Fibroblast of pulmonary artery (primary cell): ENCODE results near the gene NDUFAF8.
A peak's percentile ranks its signal among the peaks of the same experiment; 100 is the strongest.

ENCODE experiments used
- DNase-seq: peaks from one replicate; pipeline ENCODE4 v3.0.0-alpha.2; 2010; ENCODE audit warnings: low read depth
- H3K4me3 ChIP-seq: replicated peaks from 2 replicates; pipeline ENCODE4 v1.5.1; 2011; ENCODE audit warnings: low read depth, mild to moderate bottlenecking, control low read depth, low read length, moderate library complexity
- TF ChIP-seq, protein P1 (sequence below): IDR thresholded peaks from 2 replicates; pipeline ENCODE4 v1.5.1; 2011; ENCODE audit warnings: mild to moderate bottlenecking, control low read depth, low read length, inconsistent platforms; ENCODE audit errors: missing control alignments

The NDUFAF8 gene

DNA sequence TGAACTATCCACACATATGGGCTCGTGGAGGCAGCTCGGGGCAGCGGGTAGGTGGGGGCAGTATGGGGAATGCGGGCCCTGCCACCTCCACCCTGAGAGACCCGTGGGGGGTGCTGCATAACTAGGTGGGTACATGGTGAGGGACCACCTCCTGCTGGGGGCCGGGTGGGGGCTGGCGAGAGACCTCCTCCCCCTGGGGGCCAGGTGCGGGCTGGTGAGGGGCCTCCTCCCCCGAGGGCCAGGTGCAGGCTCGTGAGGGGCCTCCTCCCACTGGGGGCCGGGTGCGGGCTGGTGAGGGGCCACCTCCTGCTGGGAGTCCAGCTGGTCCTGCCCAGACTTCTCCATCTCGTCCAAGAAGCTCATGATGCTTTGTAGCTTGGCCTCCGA, 41.7 kb upstream of the NDUFAF8 start:
- TF ChIP-seq, protein P1, sequence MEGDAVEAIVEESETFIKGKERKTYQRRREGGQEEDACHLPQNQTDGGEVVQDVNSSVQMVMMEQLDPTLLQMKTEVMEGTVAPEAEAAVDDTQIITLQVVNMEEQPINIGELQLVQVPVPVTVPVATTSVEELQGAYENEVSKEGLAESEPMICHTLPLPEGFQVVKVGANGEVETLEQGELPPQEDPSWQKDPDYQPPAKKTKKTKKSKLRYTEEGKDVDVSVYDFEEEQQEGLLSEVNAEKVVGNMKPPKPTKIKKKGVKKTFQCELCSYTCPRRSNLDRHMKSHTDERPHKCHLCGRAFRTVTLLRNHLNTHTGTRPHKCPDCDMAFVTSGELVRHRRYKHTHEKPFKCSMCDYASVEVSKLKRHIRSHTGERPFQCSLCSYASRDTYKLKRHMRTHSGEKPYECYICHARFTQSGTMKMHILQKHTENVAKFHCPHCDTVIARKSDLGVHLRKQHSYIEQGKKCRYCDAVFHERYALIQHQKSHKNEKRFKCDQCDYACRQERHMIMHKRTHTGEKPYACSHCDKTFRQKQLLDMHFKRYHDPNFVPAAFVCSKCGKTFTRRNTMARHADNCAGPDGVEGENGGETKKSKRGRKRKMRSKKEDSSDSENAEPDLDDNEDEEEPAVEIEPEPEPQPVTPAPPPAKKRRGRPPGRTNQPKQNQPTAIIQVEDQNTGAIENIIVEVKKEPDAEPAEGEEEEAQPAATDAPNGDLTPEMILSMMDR, result no peak
- no peak overlapping the region for H3K4me3 ChIP-seq
- DNase-seq, result no peak

DNA sequence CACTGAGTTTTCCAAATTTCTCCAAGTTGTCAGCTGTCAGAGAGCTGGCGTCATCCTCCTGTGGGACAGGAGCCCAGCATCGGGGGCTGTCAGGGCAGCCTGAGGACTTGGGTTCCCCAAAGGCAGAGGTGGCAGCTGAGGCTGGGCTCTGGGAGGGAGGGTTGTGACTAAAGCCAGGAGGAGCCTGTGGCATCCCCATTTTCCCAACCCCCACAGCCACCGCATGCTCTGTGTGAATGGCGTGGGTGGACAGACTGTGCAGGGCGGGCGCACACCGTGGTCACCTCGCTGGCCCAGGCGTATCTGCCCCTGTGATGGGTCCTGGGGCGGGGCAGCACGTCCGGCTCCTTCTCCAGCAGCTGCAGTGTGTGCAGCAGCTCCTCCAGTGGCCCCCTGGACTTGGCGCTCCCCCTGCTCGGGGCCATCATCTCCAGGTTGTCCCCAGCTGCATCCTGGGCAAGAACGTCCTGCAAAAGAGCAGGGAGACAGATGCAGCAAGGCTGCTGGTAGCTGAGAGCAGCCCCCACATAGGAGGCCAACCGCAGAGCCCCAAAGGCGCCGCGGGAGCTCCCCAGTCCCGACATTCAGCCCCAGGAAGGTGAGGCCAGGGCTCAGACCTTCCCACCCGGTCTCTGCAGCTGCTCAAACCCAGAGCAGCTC, 41.2 kb upstream of the NDUFAF8 start:
- TF ChIP-seq, protein P1, result no peak
- no peak for DNase-seq
- H3K4me3 ChIP-seq, result no peak overlapping the region

DNA sequence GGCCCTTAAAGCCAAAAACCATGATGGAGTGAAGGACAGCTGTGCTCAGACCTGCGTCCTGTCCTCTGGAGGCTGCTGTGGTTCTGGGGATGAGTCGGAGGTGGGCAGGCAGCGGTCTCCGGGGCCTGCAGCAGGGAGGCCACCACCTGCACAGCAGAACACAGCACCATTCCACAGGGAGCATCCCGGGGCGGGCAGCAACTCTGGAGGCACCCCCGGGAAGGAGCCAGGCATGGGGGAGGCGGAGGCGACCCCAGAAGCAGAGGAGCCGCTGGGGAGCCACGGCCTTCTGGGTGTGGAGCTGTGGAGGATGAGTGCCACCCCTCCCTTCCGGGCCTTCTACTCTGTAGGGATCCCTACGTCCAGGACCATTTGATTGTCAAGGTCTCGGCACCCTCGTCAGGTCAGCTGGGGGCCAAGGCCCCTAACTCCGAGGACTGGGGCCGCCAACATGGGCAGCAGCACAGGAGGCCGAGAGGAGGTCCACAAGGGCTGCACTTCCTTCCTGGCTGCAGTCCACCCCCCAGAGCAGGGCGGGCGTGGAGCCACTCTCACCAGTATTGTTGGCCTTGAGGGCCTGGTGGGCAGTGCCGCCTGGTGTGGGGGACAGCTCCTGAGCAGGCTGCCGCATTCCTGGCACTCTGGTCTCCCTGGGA, 40.2 kb upstream of the NDUFAF8 start:
- TF ChIP-seq, protein P1, result no peak
- H3K4me3 ChIP-seq, result no peak overlapping the region
- DNase-seq, result no peak

DNA sequence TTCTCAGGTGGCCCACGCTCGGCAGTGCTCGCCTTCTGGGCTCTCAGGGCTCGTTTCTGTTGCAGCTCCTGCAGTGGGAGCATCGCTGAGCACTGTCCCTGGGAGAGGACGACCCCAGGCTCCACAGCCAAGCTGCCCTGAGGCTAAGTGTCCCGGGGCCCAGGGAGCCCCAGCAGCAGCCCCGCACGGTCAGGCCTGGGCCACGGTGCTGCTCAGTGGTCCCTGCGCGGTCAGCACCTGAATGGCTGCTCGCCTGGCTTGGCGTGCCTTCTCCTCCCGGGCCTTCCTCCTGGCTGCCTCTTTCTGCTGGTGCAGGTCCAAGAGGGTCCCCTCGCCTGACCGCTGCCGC, 39.7 kb upstream of the NDUFAF8 start:
- DNase-seq, result no peak
- no peak overlapping the region for H3K4me3 ChIP-seq
- TF ChIP-seq, protein P1, result no peak

DNA sequence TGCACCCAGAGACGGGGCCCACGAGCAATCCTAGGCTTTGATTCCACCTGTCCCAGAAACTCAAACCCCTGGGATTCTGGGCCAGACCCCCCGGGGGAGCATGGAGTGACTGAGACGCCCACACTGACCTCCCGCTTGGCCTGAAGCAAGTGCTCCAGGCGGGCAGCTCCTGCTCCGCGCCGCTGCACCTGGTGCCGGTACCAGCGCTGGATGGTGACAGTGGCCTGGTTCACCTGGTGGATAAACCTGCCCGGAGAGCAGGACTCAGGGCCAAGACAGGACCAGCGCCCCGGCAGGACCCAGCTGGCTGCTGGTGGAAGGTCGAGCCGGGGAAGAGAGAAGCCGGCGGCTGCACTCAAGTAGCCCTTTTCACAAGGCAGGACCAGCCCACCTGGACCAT, 38.9 kb upstream of the NDUFAF8 start:
- TF ChIP-seq, protein P1, result no peak
- no peak for DNase-seq
- H3K4me3 ChIP-seq, result no peak overlapping the region

DNA sequence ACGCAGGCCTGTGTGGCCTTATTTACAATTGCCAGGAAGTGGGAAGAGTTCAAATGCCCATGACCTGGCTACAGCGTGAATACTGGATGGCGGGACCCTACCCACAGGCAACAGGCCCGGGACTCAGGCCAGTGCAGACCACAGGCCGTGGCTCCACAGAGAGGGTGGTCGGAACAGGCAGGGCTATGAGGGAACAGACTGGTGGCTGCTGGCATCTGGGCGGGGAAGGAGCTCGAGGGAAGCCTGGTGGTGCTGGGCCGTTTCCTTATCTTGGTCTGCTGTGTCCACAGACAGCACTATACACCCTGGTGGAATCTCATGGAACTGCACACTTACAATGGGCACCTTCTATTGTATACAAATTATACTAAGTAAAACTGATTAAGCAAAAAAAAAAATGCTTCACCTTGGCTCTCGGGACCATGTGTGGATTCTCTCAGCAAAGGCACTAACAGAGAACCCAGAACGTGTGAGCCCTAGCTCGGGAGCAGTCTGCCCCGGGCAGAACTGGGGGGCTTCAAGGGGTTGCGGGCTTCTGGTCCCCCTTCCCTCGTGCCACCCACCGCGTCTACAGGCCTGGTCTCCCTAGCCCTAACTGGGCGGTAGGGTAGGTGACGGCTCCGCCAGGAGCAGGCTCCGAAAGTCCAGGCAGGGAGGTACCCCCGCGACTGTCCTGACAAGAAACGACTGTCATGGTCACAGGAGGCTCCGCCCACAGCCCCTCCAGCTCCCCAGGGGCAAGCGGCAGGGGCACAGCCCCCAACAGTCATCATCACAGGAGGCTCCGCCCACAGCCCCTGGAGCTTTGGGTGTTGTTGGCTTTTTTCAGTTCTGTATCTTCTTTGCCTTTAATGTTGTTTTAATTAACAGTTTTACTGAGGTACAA, 38.2 kb upstream of the NDUFAF8 start:
- peak; percentile 81 for DNase-seq
- TF ChIP-seq, protein P1, result peak; percentile 75
- no peak overlapping the region for H3K4me3 ChIP-seq
